H4 (cell line): ENCODE data around the gene PRPF40B. TPM values are rescaled to one million over a fixed set of nuclear protein-coding genes. Genes with fewer than 3 reads are reported as not detected.
"Not testable (repeated sequence)": the region's sequence is repeated elsewhere in the genome, so short reads cannot be mapped to it uniquely, and the experiment has no call there.

Experiments
- DNase-seq: peaks from one replicate; pipeline ENCODE4 v3.0.0-alpha.2; 2015; ENCODE audit warnings: low spot score
- total RNA-seq: library from RNA; depleted of rRNA; stranded (reverse); fragments of >200 nt; shearing (Covaris generic); gene quantifications from 2 replicates; pipeline ENCODE4 v1.2.3, GENCODE V29; 2014

The PRPF40B gene
- total RNA-seq, 1 experiment from 2014 or later: 5.8 TPM

DNA sequence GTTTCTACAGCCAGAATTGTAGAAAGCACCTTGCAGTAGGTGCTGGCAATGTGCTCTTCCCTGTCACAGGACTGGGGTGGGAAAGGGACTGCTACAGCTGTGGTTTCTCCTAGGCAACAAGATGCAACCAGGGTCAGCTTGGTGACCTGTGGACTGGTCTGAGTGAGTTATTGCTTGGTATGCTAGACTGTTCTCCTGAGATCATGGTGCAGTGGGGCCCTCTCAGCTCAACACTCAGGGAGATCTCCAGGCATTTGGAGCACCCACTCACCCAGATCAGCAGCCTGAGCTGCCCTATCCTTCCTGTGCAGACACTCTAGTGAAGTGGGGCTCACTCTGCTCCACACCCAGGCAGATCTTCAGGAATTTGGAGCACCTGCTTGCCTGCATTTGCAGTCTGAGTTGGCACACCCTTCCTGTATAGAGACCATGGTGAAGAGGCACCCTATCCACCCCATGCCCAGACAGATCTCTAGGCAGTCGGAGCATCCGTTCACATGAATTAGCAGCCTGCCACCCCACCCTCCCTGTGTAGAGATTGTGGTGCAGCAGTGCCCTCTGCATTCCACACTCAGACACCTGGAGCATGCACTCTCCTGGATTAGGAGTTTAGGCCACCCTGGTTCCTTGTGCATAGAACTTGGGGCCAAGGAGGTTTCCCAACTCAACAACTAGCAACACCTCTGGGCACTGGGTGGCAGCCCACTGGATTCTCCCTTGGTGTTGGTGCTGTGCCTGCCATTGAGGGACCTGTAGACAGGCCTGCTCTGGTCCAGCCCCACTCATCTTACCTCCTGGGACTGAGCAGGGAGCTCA, 14.1 kb upstream of the PRPF40B start:
- DNase-seq: no peak

DNA sequence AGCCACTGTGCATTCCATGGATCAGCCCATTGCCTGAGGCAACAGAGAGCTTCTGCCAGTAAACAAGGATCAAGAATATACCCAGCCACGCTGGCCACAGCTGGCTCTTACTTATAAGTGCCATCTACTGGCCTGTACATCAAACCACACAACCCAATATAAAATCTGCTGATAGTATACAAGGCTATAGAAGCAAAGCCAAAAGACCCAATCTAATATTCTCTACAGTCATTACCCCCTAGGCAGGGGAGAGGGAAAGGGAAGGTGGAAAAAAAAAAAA, 13.5 kb upstream of the PRPF40B start:
- peak; percentile 33 for DNase-seq

DNA sequence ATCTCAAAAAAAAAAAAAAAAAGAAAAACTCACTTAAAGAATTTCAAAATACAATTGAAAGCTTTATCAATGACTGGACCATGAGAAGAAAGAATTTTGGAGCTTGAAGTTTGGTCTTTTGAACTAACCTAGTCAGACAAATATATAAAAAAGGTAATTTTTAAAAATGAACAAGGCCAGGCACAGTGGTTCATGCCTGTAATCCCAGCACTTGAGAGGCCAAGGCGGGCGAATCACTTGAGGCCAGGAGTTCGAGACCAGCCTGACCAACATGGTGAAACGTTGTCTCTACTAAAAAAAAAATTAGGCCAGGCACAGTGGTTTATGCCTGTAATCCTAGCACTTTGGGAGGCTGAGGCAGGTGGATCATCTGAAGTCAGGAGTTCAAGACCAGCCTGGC, 12.6 kb upstream of the PRPF40B start:
- not testable (repeated sequence) for DNase-seq

GRCh38 chr12:49612210-49612609, 11.2 kb upstream of the PRPF40B start:
- no peak for DNase-seq

DNA sequence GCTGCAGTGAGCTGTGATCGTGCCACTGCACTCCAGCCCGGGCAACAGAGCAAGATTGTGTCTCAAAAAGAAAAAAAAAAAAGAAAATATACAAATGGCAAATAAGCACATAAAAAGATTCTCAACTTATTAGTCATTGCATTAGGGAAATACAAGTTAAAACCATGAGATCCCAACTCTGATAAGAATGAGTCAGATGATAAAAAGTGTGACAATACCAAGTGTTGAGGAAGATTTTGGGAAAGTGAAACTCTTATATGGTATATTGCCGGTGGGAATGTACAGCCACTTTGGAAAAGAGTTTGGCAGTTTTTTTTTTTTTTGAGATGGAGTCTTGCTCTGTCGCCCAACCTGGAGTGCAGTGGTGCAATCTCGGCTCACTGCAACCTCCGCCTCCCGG, 7.6 kb upstream of the PRPF40B start:
- no peak for DNase-seq

- DNase-seq: no peak
Measured at GRCh38 chr12:49616533-49617219, 6.7 kb upstream of the PRPF40B start.

- DNase-seq: no peak
Measured at GRCh38 chr12:49618576-49618975, 4.8 kb upstream of the PRPF40B start.

DNA sequence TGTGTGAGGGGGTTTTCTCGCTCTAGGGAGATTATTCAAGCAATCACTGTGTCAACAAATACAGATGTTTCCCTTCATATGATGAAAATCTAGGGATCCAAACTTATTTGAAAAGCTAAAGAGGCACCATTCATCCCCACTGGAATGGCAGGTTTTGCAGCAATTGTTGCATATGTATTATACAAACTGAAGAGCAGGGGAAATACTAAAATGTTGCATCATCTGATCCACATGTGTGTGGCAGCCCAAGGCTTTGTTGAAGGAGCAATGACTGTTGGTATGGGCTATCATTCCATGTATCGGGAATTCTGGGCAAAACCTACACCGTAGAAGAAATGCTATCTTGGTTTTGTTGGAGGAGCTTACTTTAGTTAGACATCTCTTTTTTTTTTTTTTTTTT, 4.1 kb upstream of the PRPF40B start:
- no peak for DNase-seq

DNA sequence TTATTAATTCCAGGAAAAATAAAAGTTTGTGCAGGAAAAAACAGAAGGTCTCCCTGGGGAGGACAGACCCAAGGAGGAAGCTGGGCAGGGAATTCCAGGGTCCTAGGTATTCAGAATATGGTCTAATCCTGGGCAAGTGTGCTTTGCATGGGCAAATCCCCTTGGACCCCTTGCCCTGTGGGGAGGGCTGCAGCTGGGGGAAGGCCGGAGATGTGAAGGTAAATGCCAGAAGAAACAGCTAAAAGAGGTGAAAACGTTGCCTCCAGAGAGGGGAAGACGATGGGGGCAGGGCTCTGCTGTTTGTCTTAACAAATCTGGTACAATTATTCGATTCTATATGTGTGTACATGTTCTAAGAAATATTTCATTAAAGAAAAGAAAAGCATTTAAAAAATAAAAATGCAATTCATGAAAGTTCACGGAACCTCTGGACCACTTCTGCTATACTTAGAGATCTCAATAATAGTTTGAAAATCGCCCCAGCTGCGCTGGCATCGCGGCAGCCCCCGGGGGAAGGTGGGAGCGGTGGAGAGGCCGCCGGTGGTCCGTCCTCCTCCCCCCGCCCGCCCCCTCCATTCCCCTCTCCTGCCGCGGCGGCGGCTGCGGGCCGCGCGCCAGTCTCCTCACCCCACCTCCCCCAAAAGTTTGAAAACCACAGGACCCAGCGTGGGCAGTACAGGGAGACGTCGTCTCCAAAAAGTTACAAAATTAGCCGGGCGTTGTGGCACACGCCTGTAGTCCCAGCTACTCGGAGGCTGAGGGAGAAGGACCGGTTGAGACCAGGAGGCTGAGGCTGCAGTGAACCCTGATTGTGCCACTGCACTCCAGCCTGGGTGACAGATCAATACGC, 1.5 kb upstream of the PRPF40B start:
- DNase-seq: no peak

- DNase-seq: no peak
Measured at GRCh38 chr12:49622501-49623141, 740 bp upstream of the PRPF40B start.

- DNase-seq: peak; percentile 76
Measured at GRCh38 chr12:49624921-49625577, 1.7 kb downstream of the PRPF40B start.

DNA sequence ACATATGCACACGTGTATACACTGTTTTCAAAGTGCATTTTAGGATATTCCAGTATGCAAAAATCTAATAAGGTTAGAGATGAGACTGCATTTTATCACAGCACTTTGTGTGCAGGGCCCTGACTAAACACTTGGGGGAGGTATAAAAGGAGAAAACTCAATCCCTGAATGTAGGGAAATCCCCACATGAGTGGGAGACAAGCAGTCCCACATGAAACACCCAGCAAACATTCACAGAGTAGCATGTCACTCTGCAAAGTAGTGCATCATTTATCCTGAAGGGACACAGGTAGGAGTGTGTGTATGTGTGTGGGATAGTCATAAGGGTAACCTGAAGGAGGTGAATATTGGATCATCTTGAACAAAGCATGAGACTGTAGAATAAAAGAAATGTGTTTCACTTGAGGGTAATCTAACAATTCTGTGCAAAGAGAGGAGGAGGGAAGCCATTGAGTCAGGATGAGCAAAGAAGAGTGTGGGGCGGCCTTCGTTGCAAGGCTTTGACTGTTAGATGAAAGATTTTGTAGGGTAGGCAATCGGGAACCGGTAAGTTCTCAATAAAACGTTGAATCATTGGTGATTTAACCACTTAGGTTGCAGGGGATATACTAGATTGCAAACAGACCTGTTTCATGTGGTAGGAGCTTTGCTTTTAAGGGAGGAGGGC, 2.9 kb downstream of the PRPF40B start:
- no peak for DNase-seq

- no peak for DNase-seq
Measured at GRCh38 chr12:49626836-49627235, 3.5 kb downstream of the PRPF40B start.

DNA sequence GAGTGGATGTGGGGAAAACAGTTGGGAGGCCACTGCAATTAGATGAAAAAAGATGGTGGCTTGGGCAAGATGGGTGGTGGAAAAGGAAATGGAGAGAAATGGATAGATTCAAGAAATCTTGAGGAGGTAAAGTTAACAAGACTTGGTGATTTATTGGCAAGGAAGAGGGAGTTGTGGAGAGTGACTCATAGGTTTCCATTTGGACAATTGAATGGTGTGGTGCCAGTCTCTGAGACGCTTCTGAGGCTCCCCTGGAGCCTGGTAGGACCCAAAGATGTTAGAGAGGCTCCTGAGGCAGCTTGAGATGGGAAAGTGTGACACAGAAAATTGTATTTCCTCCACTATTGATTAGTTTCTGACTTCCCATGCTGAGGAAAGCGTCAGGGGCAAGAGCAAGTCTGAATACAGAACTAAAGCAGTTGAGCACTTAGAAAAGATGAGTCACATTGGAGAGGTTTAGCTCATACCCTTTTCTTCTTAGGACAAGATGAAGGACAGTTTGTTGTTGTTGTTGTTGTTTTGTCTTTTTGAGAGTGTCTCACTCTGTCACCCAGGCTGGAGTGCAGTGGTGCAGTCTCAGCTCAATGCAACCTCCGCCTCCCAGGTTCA, 4.5 kb downstream of the PRPF40B start:
- peak; percentile 38 for DNase-seq

- no peak for DNase-seq
Measured at GRCh38 chr12:49631336-49631907, 8.1 kb downstream of the PRPF40B start.

DNA sequence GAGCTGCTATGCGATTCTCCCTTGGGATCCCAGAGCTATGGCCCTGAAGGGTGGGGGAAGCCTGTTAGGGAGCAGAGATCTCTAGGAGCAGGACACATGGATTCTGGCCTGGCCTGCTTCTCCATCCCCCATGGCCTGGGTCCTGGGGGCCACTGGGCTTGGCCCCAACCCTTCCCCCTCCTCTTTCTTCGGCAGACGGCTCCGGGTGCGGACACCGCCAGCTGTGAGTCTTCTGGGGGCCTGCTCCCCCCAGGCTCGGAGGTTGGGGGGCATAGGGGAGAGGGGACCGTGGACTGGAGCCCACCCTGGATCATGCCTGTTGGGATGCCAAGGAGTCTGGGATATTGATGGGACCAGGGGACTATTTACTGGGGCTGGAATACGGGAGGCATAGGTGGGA, 9.0 kb downstream of the PRPF40B start:
- no peak for DNase-seq

DNA sequence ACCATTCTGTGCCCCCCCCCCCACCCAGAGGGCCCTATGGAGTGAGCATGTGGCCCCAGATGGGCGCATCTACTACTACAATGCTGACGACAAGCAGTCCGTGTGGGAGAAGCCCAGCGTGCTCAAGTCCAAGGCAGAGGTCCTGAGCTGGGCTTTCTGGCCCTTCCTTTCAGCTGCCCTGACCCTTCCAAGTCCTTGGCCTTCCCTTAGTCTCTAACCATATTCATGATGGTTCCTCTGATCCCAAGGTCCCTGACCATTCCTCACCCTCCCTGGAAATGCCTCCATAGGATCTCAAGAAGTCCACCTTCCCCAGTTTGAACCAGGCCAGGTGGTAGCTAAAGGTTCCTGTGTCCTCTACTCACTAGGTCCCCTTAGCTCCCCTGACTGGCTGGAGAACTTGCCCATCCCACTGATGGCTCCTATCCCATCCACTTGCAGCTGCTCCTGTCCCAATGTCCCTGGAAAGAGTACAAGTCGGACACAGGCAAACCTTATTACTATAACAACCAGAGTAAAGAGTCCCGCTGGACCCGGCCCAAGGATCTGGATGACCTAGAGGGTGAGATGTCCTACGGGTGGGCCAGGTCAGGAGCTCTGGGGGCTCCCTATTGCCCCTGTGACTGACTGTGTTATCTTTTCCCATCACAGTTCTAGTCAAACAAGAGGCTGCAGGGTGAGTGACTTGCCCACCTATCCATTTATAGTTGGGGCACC, 9.8 kb downstream of the PRPF40B start:
- DNase-seq: no peak

GRCh38 chr12:49633703-49634345, 10.5 kb downstream of the PRPF40B start:
- DNase-seq: no peak

GRCh38 chr12:49635036-49635435, 11.7 kb downstream of the PRPF40B start:
- no peak for DNase-seq
